Uterus (tissue), 2 donors: Measurements from ENCODE around the gene B4GAT1.

Source experiments
- POLR2A ChIP-seq, 2 donors: fragments of 450-650 bp; IDR thresholded peaks; one replicate each; pipeline ENCODE4 v1.6.1; 2016; ENCODE audit warnings: antibody characterized with exemption in 2 of 2, mild to moderate bottlenecking in 1 of 2, moderate library complexity in 1 of 2
- TF ChIP-seq, protein P1 (sequence below), 4 experiments: fragments of 200-600 bp in 2 of 4; fragments of 450-650 bp in 2 of 4; sonication (generic) in 2 of 4; IDR thresholded peaks; one replicate each; pipeline ENCODE4 v1.5.1; 2016 to 2019; ENCODE audit warnings: antibody characterized with exemption in 4 of 4, mild to moderate bottlenecking in 2 of 4, moderate library complexity in 1 of 4

DNA sequence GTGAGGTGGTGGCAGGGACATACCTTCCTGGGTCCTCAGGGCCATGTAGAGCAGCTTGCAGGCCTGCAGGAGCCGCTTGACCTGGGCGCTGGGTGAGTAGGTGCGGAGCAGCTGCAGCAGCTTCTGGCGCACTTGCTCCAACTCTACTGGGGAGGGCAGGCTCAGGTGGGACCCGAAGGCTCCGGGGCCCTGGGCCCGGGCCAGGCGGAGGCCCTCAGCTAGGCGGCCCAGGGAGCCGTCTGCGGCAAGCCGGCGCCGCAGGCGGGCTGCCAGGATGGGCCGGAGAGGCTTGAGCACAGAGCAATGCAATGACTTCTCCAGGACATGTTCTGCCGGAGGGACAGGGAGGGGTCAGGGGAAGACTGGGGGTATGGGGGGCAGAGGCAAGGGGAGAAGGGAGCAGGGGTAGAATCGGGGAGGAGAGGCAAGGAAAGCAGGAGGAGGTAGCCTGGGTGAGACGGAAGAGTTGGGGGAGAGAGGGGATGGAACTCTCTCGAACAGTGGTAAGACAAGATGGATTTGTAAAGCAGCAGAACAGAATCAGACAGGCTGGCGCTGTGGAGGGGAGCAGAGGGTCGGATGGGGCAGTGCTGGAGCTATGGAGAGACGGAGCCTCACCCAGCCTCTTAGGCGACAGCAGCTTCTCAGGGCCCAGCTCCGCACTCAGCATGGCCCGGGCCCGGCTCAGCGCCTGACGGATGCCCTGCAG lies 13.4 kb downstream of the B4GAT1 start:
- TF ChIP-seq, protein P1, sequence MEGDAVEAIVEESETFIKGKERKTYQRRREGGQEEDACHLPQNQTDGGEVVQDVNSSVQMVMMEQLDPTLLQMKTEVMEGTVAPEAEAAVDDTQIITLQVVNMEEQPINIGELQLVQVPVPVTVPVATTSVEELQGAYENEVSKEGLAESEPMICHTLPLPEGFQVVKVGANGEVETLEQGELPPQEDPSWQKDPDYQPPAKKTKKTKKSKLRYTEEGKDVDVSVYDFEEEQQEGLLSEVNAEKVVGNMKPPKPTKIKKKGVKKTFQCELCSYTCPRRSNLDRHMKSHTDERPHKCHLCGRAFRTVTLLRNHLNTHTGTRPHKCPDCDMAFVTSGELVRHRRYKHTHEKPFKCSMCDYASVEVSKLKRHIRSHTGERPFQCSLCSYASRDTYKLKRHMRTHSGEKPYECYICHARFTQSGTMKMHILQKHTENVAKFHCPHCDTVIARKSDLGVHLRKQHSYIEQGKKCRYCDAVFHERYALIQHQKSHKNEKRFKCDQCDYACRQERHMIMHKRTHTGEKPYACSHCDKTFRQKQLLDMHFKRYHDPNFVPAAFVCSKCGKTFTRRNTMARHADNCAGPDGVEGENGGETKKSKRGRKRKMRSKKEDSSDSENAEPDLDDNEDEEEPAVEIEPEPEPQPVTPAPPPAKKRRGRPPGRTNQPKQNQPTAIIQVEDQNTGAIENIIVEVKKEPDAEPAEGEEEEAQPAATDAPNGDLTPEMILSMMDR (IDR thresholded peaks at IDR 0.05) = no peak
- TF ChIP-seq POLR2A (IDR thresholded peaks at IDR 0.05) = no peak
